ENCODE measurements around the gene LIMCH1.
"Not testable (repeated sequence)": the region's sequence is repeated elsewhere in the genome, so short reads cannot be mapped to it uniquely, and the experiment has no call there.

LIMCH1 gene

GRCh38 chr4:41727861-41728572, 190.1 kb downstream of the LIMCH1 start:
- Histone ChIP-seq H3K36me3 (ENCODE audit: insufficient read depth, low read length) (no peaks in the 10 kb centered on the region), H3K27me3 (ENCODE audit: insufficient read depth, low read length, poor library complexity) (no peaks in the 10 kb centered on the region), H2AFZ (ENCODE audit: low read depth, low read length) (no peak overlapping the region), H3K4me3 (ENCODE audit: low read depth in 1 of 2, low read length in 2 of 2) (no peak overlapping the region), H3K9me3 (ENCODE audit: insufficient read depth, low read length, severe bottlenecking) (peaks cover 3% of the 10 kb centered on the region), H3K4me1 (ENCODE audit: insufficient read depth, low read length) (no peaks in the 10 kb centered on the region), H4K20me1 (ENCODE audit: insufficient read depth, low read length) (no peaks in the 10 kb centered on the region), H3K4me2 (ENCODE audit: insufficient read depth, low read length) (no peak overlapping the region), H3K9ac (ENCODE audit: low read depth, low read length) (no peak overlapping the region), H3K79me2 (ENCODE audit: insufficient read depth, low read length) (no peaks in the 10 kb centered on the region), H3K27ac (ENCODE audit: low read length) (no peak overlapping the region)
- ATAC-seq (ENCODE audit: insufficient read depth, low read depth): no peak
- no peak for DNase-seq
- TF ChIP-seq EZH2 (IDR thresholded peaks at IDR 0.05; ENCODE audit: borderline replicate concordance, low read depth, low read length, severe bottlenecking): no peak
- TF ChIP-seq, protein P1, sequence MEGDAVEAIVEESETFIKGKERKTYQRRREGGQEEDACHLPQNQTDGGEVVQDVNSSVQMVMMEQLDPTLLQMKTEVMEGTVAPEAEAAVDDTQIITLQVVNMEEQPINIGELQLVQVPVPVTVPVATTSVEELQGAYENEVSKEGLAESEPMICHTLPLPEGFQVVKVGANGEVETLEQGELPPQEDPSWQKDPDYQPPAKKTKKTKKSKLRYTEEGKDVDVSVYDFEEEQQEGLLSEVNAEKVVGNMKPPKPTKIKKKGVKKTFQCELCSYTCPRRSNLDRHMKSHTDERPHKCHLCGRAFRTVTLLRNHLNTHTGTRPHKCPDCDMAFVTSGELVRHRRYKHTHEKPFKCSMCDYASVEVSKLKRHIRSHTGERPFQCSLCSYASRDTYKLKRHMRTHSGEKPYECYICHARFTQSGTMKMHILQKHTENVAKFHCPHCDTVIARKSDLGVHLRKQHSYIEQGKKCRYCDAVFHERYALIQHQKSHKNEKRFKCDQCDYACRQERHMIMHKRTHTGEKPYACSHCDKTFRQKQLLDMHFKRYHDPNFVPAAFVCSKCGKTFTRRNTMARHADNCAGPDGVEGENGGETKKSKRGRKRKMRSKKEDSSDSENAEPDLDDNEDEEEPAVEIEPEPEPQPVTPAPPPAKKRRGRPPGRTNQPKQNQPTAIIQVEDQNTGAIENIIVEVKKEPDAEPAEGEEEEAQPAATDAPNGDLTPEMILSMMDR (IDR thresholded peaks at IDR 0.05; ENCODE audit: borderline replicate concordance, extremely low read depth, low read length, poor library complexity, severe bottlenecking): no peak

DNA sequence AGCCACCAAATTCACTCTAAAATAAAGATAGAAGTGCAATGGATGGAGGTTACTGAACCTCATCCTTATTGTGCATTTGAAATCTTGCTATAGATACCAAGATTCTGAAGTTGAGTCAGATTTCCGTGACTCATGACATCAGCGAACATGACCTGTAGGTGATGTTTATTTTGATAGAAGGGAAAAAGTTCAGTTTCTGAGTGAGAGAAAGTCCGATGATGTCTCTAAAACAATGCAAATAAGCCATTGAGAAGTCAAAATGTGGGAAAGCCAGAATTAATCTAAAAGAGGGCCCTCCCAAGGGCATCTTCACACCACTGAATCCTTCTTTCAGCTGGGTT, 190.6 kb downstream of the LIMCH1 start:
- DNase-seq: no peak
- Histone ChIP-seq H2AFZ (ENCODE audit: low read depth, low read length) (no peak overlapping the region), H3K4me2 (ENCODE audit: insufficient read depth, low read length) (no peak overlapping the region)

GRCh38 chr4:41731569-41732126, 193.7 kb downstream of the LIMCH1 start:
- ATAC-seq (ENCODE audit: insufficient read depth, low read depth) (no peak), DNase-seq (no peak)
- Histone ChIP-seq H3K4me2 (ENCODE audit: insufficient read depth, low read length) (no peak overlapping the region), H3K27me3 (ENCODE audit: insufficient read depth, low read length, poor library complexity) (no peaks in the 10 kb centered on the region), H3K9me3 (ENCODE audit: insufficient read depth, low read length, severe bottlenecking) (no peaks in the 10 kb centered on the region), H3K4me3 (ENCODE audit: low read depth in 1 of 2, low read length in 2 of 2) (no peak overlapping the region), H3K4me1 (ENCODE audit: insufficient read depth, low read length) (no peaks in the 10 kb centered on the region), H3K27ac (ENCODE audit: low read length) (no peak overlapping the region), H2AFZ (ENCODE audit: low read depth, low read length) (no peak overlapping the region), H3K36me3 (ENCODE audit: insufficient read depth, low read length) (no peaks in the 10 kb centered on the region), H3K9ac (ENCODE audit: low read depth, low read length) (no peak overlapping the region), H3K79me2 (ENCODE audit: insufficient read depth, low read length) (no peaks in the 10 kb centered on the region), H4K20me1 (ENCODE audit: insufficient read depth, low read length) (no peaks in the 10 kb centered on the region)
- no peak for TF ChIP-seq EZH2 (IDR thresholded peaks at IDR 0.05; ENCODE audit: borderline replicate concordance, low read depth, low read length, severe bottlenecking)

More for the DNA sequence above, 190.6 kb downstream of the LIMCH1 start:
- TF ChIP-seq, protein P1 (IDR thresholded peaks at IDR 0.05; ENCODE audit: borderline replicate concordance, extremely low read depth, low read length, poor library complexity, severe bottlenecking): no peak
- TF ChIP-seq EZH2 (IDR thresholded peaks at IDR 0.05; ENCODE audit: borderline replicate concordance, low read depth, low read length, severe bottlenecking): no peak
- no peak overlapping the region for H3K27ac ChIP-seq (ENCODE audit: low read length)
- no peak overlapping the region for H3K9ac ChIP-seq (ENCODE audit: low read depth, low read length)
- no peaks in the 10 kb centered on the region for H3K79me2 ChIP-seq (ENCODE audit: insufficient read depth, low read length)
- no peaks in the 10 kb centered on the region for H3K27me3 ChIP-seq (ENCODE audit: insufficient read depth, low read length, poor library complexity)
- no peaks in the 10 kb centered on the region for H4K20me1 ChIP-seq (ENCODE audit: insufficient read depth, low read length)
- no peaks in the 10 kb centered on the region for H3K36me3 ChIP-seq (ENCODE audit: insufficient read depth, low read length)
- H3K4me3 ChIP-seq (ENCODE audit: low read depth in 1 of 2, low read length in 2 of 2): no peak overlapping the region
- peaks cover 3% of the 10 kb centered on the region for H3K9me3 ChIP-seq (ENCODE audit: insufficient read depth, low read length, severe bottlenecking)
- no peak for ATAC-seq (ENCODE audit: insufficient read depth, low read depth)
- H3K4me1 ChIP-seq (ENCODE audit: insufficient read depth, low read length): no peaks in the 10 kb centered on the region

- no peaks in the 10 kb centered on the region for H3K27me3 ChIP-seq (ENCODE audit: insufficient read depth, low read length, poor library complexity)
- TF ChIP-seq, protein P1 (IDR thresholded peaks at IDR 0.05; ENCODE audit: borderline replicate concordance, extremely low read depth, low read length, poor library complexity, severe bottlenecking): no peak
- no peak for TF ChIP-seq EZH2 (IDR thresholded peaks at IDR 0.05; ENCODE audit: borderline replicate concordance, low read depth, low read length, severe bottlenecking)
- DNase-seq: no peak
These were observed 196.4 kb downstream of the LIMCH1 start for GRCh38 chr4:41734371-41734770.

DNA sequence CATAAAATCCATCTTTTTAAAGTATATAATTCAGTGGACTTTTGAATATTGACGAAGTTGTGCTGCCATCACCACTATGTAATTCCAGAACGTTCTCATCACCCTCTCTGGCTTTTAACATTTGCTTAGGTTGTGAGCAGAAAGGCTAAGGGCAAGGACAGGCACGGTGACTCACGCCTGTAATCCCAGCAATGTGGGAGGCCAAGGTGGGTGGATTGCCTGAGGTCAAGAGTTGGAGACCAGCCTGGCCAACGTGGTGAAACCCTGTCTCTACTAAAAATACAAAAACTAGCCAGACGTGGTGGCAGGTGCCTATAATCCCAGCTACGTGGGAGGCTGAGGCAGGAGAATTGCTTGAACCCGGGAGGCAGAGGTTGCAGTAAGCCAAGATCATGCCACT, 199.5 kb downstream of the LIMCH1 start:
- not testable (repeated sequence) for H4K20me1 ChIP-seq (ENCODE audit: insufficient read depth, low read length); H3K4me2 ChIP-seq (ENCODE audit: insufficient read depth, low read length); DNase-seq; ATAC-seq (ENCODE audit: insufficient read depth, low read depth); H3K4me3 ChIP-seq (ENCODE audit: low read depth in 1 of 2, low read length in 2 of 2); H3K4me1 ChIP-seq (ENCODE audit: insufficient read depth, low read length); H3K79me2 ChIP-seq (ENCODE audit: insufficient read depth, low read length); H2AFZ ChIP-seq (ENCODE audit: low read depth, low read length); H3K27me3 ChIP-seq (ENCODE audit: insufficient read depth, low read length, poor library complexity); H3K9ac ChIP-seq (ENCODE audit: low read depth, low read length); H3K27ac ChIP-seq (ENCODE audit: low read length); H3K36me3 ChIP-seq (ENCODE audit: insufficient read depth, low read length); H3K9me3 ChIP-seq (ENCODE audit: insufficient read depth, low read length, severe bottlenecking)

More at GRCh38 chr4:41734371-41734770, 196.4 kb downstream of the LIMCH1 start:
- Histone ChIP-seq H3K36me3 (ENCODE audit: insufficient read depth, low read length) (no peaks in the 10 kb centered on the region), H4K20me1 (ENCODE audit: insufficient read depth, low read length) (no peaks in the 10 kb centered on the region), H2AFZ (ENCODE audit: low read depth, low read length) (no peak overlapping the region), H3K27ac (ENCODE audit: low read length) (no peak overlapping the region), H3K79me2 (ENCODE audit: insufficient read depth, low read length) (no peaks in the 10 kb centered on the region), H3K9ac (ENCODE audit: low read depth, low read length) (no peak overlapping the region), H3K4me1 (ENCODE audit: insufficient read depth, low read length) (no peaks in the 10 kb centered on the region), H3K4me3 (ENCODE audit: low read depth in 1 of 2, low read length in 2 of 2) (no peak overlapping the region), H3K9me3 (ENCODE audit: insufficient read depth, low read length, severe bottlenecking) (no peaks in the 10 kb centered on the region), H3K4me2 (ENCODE audit: insufficient read depth, low read length) (no peak overlapping the region)
- no peak for ATAC-seq (ENCODE audit: insufficient read depth, low read depth)

Data from DND-41 (cell line).